Measurements from ENCODE around the gene TTC6.
A peak's percentile ranks its signal among the peaks of the same experiment; 100 is the strongest.
"Not testable (repeated sequence)": the region's sequence is repeated elsewhere in the genome, so short reads cannot be mapped to it uniquely, and the experiment has no call there.

TTC6 gene, protein sequence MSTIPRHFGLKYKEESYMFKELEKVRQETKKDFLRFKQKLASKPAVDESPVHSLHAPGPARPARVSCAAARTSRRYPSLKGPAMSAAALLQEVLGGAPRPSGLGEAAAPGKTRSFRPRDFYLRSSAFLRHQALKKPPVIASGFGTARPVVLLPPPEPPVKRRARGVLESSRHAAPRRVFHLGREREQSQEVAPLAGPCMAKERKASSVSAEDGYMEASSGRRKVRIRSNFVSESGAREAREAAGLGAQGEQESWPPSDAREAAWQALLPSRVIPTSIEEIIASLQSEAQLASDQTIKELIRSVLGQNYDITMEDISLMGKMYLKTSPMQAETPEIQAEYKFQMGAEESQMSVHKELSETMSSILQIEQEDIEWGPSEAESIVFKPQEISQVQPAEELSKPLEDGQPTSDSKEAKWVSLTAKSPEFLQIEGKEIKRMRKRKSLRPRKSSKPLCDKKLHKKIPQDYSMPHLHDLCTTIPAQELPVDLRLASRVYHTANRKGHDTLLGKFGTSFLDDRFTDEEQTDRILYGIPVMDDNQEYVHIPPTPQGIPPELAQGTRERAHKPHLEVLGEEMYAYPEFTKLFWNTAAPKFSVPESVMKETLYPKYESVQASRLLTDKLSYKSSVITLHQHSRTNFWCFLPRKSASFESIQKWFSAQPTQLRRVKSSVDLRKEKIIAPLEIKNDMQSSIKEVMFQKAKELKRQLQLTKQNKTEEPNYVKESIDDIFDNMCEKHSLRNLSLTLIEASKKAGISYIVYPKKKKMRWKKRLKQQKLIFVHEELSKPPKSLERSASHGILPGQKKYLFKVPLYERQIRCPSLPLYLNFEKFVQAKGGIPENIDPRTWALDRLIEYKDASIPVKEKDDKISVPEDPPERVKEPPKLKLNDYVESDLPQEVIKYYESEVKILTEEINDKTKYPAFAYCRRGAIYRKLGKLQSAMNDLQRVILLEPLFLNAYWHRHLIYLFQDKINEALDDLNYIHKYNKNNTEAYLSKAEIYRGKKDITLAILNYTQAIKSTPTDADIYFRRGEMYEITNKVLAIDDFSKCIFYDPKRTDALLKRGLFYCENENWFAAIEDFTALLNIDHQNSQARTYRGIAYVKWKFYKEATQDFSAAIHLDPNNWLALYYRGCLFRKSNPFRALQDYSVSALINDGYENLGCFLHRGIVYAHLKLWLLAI (N-terminal part only)

DNA sequence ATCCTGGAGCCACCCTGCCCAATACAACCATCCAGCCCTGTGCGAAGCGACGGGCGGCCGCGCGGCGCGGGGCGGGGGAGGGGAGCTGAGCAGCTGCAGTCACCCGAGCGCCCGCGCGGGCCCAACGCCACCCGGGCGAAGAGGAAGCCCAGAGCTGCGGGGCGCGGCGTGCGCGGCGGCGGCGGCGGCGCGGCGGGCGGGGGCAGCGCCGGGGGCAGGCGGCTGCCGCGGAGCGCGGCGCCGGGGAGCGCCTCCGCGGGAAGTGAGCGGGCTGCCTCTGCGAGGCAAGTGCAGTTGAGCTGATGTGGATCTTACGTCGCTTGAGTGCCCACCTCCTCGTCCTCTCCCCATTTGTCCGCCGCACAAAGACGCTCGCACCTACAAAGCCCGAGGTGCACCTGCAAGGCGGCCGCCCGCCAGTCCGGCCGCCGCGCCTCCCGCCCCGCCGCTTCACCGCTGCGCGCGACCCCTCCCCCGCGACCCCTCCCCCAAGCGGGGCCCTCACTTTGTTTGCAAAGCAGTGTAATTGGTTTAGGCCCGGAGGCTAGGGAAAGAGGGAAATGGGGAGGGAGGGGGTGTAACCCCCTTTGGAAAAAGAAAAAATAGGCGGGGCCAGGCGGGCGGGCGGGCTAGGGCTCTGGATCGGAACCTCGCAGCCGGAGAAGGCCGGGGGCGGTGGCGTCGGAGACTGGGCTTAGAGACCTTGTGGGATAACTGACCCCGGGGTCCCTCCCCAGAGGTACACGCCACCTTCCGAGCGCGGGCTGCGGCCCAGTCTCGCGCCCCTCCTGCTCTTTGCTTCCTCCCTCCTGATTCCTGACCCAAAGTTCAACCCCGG lies at the start of gene TTC6, which contains the start of gene FOXA1:
Gene TTC6, plus strand, starts transcription at position 659 of the 838 bp plus-strand sequence. CDS start 26,436 bp downstream, outside the sequence.
Gene FOXA1, minus strand, starts transcription at position 279 of the 838 bp plus-strand sequence. Its CDS starts 277 bp downstream, at position 2.
- peak; percentile 71 for DNase-seq (ENCODE audit: low spot score)

DNA sequence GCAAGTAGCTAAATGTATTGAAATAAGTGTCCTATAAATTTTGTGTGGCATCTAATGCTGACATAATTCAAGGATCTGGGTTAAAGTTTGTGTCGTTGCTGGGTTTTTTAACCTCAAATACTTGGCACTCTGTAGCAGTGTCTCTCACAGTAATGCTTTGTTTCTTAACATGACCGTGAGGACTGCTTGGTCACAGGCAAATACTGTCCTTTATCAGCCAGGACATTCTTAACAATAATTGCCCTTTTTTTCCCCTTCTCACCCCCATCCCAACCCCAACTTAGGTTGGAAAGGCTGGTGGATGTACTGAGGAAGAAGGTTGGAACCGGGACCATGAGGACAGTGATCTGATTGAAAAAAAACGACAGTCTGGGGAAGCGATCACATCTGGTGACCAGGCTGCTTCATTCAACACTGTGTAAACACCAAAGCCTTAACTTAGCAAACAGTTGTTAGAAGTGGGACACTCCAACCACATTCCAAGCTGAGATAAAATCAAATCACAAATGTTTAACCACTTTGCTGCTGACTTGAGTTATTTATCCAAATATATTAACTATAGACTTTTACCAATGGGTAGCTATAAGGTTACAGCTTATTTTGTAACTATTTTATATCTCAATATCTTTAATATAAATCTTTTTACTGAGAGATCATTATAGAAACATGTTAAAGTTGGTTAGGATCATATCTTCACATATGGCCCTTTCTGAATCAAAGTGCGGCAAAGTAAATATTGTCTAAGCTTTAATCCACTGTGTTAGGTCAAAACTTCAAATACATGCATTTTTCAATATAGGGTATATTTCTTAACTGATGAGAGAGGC lies 48.6 kb upstream of the TTC6 start:
- DNase-seq (ENCODE audit: low spot score) = no peak

DNA sequence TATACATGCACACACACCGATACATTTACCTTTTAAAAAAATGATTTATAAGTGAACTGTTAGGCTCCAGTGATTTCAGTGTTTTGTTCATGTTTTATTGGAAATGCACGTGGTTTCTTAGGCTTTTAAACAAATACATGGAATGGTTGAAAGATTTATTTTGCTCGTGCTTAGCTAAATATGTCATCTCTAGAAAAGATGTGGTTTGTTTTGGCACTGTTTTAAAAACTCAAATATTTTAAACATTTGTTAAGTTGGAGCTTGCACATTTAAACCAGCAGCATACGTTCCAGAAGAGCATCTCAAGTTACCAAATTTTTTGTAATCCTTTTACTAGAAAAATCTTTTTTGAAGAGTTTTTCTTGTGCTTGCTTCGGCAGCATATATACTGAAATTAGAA lies 44.9 kb upstream of the TTC6 start:
- DNase-seq (ENCODE audit: low spot score) = no peak

DNA sequence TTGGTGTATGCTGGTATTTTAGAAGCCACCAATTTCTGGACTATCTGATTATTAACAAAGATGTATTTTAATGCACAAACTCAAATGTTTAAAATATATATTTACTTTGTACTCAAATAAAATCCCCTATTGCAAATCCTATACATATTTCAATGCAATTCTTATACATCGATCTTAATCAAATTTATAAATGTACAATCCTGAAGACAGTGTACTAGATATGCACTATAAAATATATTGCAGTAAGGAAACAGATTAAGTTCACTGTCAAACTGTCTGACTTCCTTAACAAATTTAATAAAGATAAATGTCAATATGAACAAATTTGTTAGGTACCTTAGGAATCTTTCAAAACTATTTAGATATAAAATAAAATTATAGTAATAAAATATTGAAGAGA lies 44.3 kb upstream of the TTC6 start:
- no peak for DNase-seq (ENCODE audit: low spot score)

DNA sequence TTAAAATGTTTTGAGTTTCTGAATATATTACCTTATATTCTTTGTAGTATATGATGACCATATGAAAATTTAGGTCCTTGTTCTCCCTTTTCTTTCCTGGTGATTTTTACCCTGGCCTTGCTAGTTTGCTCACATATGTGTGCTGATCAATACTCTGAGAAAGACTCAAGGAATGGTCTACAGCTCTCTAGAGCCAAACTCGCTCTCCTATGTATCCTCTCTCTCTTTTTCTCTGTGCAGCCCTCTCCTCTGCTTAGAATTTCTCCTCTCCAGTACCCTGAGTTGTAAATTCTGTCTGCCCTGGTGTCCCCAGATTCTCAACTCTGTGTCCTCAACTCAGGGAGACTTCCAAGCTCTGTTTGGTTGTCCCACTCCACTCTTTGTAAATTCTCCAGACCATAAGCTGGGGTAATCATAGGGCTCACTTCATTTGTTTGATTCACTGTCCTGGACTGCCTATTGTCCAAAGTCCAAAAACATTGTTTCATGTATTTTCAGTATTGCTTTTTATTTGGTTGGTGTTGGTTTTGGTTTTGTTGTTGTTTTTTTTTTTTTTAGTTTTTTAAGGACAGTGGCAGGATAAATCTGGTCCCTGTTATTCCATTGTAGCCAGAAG lies 41.4 kb upstream of the TTC6 start:
- DNase-seq (ENCODE audit: low spot score) = no peak

DNA sequence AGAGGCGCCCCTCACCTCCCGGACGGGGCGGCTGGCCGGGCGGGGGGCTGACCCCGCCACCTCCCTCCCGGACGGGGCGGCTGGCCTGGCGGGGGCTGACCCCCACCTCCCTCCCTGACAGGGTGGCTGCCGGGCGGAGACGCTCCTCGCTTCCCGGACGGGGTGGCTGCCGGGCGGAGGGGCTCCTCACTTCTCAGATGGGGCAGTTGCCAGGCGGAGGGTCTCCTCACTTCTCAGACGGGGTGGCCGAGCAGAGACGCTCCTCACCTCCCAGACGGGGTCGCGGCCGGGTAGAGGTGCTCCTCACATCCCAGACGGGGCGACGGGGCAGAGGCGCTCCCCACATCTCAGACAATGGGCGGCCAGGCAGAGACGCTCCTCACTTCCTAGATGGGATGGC lies 39.8 kb upstream of the TTC6 start:
- DNase-seq (ENCODE audit: low spot score) = not testable (repeated sequence)

DNA sequence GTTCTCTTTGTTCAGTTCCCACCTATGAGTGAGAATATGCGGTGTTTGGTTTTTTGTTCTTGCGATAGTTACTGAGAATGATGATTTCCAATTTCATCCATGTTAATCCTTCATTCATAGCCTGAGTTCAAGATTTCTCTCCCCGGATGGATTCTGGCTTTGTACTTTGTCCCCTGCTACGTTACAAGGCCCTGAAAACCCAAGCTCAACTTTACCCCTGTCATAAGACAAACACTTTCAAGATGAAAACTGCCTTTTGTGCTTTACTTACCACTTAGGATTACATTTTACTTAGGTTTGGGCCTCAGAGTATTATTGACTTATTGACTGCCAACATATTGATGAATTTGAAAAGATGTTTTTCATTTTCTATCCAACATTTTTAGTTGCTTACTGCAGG lies 36.7 kb upstream of the TTC6 start:
- DNase-seq (ENCODE audit: low spot score) = no peak

DNA sequence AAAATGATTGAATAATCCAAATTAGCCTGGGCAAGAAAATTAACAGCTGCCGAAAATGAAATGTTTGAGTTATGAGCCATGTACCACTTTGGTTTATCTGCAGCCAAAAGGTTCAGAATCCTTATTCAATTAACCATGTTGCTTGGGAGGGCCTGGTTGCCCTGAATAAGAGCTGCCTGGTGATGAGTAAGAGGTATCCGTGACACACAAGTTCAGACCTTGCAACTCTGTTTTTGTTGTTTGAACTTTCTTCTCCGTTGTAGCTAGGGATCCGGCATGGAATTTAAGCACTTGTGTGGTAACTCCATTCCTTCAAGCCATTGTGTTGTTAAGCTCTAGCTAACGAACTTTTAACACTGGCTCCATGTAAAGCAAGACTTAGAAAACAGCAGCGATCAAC lies 36.0 kb upstream of the TTC6 start:
- DNase-seq (ENCODE audit: low spot score) = no peak

DNA sequence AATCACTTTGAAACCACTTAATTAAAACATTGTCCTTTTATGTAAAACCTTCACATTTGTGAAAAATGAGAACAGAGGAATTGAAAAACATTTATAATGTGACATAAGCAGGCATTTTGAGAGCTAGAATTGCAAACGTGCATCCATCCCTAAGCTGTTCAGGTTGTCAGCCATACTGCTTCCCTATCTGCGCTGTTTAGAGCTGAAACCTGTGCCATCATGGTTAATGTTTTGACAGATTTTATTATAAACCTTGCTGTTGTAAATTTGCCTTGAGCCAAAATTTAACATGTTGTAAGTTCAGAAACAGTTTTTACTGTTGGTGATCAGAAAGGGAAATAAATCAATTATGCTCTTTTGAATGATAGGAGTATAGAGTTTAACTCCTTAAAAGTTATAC lies 32.2 kb upstream of the TTC6 start:
- no peak for DNase-seq (ENCODE audit: low spot score)

DNA sequence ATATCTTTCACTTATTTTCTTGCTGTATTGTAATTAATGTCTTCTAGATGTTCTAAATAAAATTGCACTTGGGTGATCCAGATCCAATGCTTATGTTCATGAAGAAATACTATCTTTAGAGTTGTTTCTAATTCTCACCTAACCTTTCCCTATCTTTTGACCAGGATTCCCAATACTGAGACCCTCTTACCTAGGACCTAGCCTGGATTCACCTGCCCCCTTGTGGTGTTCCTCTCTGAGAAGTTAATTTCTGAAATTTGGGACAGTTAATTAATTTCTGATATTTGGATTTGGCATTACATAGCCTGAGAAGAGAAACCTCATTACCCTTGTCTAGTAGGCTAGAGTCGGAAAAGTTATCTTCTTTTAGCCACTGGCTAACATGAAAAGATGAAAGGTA lies 29.9 kb upstream of the TTC6 start:
- DNase-seq (ENCODE audit: low spot score) = no peak

DNA sequence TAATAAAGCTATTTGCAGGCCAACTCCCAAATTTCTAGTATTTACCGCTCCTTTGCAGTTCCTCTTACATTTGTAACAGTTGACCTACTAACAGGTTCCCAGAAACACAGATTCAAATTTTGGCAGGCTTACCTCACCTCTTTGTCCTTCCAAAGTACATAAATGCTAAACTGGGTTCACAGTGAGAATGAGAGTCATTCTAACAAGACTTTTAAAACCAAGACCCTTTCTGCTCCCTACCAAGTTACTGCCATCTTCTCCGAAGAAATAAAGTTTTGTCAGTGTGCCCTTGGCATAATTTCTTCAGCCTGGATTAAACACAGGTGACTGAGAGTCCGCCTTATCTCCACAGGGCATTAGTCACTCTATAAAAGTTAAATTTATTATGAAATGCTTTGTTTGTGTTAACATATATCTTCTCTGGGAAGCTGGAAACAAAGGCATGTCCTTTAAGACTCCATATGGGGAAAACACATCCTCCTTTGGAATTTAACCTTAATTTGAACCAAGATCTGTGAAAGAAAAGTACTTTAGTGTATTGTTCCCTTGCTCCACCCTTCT lies 28.5 kb upstream of the TTC6 start:
- DNase-seq (ENCODE audit: low spot score) = no peak

DNA sequence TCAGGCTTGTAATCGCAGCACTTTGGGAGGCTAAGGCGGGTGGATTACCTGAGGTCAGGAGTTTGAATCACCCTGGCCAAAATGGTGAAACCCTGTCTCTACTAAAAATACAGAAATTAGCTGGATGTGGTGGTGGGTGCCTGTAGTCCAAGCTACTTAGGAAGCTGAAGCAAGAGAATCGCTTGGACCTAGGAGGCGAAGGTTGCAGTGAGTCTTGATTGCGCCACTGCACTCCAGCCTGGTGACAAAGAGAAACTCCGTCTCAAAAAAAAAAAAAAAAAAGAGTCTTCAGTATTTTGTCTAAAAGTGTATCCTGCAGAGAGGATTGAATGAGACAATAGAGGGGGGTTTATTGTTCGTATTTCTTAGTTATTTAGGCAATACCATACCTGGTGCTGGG lies 25.7 kb upstream of the TTC6 start:
- no peak for DNase-seq (ENCODE audit: low spot score)

DNA sequence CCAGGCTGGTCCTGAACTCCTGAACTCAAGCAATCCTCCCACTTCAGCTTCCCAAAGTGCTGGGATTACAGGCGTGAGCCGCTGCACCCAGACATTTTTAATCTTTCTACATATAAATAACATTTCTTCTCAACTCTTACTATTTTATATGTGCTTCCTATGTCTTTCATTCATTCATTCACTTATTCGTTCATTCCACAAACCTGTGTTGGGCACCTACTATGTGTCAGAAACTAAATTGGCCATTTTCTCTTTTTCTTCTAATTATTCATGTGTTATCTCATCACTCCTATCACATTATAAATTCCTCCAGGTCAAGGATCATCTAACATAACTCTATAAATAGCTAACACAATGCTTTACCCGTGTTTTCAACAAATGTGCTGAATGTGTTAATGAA lies 24.0 kb upstream of the TTC6 start:
- no peak for DNase-seq (ENCODE audit: low spot score)

DNA sequence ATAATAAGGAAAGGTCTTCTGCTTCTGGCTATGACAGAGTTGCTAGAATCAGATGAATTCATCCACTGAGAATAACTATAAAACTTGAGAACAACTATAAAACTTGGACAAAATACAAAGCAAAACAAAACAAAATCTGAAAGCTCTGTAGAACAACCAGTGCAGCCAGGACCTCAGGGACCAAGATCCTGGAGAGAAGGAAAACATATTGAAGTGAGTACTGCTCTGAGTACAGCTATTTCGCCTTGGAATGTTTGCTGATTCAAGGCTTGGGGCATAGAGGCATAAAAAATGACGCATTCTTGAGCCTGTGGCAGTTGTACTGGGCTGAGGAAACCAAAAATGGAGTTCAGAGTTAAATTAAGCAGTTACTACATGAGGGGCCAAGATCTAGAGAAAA lies 22.1 kb upstream of the TTC6 start:
- no peak for DNase-seq (ENCODE audit: low spot score)

DNA sequence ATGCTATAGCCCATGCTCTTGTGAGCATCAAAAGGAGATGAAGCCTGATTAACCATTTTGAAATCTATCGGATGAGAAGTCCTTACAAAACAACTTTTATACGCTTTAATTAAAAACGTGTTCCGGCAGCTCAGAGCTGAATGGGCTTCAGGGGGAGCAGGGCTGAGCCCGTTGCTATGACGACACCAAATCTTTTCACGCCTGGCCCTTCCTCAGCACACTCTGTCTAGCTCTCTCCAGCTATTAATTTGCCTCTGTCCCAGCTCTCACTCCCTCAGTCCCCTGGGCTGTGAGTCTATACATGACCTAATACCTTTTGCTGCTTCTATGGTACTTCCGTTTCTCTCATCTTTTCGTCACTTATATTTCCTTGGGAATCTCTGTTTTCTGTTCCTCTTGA lies 16.2 kb upstream of the TTC6 start:
- DNase-seq (ENCODE audit: low spot score) = no peak

DNA sequence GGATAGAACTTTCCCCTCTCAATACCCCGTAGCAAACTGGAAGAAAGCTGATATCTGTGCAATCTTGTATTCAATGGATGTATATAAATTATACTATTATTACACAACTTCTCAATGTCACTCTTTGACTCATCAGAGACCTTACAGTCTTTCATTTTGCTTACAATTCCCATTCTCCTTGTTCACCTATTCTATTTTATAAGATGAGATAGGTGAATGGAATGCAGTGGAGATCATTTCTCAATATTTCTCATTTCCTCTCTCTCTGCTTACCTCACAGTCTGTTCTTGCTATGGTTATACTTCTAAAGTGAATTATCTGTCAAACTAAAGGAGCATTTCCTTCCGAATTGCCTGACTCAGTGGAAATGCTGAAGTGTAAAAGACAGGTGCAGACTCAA lies 15.3 kb upstream of the TTC6 start:
- no peak for DNase-seq (ENCODE audit: low spot score)

DNA sequence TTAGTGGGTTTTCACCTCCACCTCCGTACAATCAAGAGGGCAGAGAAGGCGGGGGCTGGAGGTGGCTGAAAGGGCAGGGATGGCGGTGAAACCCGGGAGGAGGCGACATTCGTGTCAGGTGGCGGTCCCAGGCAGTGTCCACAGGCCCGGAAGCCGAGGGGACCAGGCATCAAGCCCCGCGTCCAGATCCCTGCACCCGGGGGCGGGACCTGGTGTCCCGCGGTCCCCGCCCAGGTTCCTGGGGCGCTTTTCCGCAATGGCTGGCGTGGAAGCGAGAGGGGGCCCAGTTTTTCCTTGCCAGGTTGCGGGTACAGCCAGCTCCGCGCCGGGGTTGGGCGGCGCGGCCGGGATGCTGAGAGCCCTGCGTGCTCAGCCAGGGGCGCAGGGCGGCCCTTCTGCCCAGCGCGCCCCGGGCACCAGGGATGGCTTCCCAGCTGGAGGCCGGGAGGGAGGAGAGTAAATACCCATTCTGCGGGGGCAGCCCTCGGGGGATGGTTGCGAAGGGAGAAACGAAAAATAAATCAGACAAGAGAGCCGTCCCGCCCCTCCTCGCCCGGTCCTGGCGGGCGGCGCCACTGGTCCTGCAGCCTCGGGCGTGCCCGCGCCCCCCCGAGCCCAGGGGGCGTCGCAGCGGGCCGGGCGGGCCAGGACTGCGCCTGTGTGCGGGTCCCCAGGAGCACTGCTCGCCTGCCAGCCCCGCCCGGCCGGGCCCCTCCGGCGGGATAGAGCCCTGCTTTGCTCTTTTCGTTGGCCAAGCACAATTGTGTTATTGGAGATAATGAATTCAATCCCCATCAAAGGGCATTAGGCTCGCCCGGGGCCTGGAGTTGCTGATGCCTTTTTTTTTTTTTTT lies 11.8 kb upstream of the TTC6 start:
- peak; percentile 36 for DNase-seq (ENCODE audit: low spot score)

DNA sequence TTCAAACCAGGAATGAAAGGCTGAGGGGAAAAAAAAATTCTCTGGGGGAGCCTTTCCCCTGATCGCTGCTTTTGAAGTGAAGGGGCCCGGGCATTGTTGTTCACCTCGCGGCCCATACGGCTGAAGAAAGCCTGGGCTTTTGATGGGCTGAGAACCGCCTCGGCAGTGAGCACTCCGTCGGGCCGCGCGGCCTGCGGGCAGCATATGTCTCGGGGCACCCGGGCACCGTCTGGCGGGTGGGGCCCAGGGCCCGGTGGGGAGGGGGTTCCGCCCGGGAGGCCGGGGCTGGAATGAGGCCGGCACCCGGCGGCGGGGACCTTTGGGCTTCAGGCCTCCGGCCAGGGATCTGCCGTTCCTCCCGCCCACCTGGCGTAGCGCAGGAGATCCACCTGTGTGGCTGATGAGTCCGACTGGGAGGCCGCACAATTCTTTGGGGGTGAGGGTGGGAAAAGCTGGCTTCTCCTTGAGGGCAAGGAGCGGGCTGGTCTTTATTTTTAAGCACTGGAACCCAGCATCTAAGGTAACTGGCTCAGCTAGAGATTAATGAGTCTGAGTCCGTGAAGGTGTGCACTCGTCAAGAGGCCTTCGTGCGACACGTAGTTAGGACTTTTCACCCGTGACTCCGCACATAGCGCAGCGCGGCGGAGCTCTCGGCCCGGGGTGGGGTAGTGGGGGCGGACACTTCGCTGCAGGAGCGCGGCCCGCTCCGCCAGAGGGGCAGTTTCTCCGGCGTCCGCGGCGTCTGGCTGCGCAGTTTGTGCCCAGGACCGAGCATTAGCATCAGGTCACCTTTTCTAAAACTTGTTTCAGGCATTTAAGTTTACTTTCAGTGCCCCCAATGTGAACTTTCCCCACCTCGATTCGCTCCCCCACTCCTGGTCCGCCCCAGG lies 11.0 kb upstream of the TTC6 start:
- DNase-seq (ENCODE audit: low spot score) = no peak

Data from SW480 (cell line).